Measurements from ENCODE around the gene DDX1.

DDX1 gene

DNA sequence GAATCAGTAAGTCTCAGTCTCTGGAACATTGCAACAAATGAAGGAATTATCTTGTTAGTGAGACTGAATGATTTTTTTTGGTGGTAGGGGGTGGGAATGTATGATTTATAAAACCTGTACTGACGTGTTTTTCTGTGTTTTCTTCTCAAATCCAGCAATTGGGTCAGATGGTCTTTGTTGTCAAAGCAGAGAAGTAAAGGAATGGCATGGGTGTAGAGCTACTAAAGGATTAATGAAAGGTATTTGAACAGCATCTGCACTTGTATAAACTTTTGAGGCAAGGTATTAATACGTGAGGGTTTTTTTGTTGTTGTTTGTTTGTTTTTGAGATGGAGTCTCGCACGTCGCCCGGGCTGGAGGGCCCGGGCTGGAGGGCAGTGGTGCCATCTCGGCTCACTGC lies 10.7 kb downstream of the DDX1 start:
- Histone ChIP-seq H3K9me3 (ENCODE audit: insufficient read depth, low read length) (no peaks in the 10 kb centered on the region), H3K4me2 (ENCODE audit: low read depth, low read length, poor library complexity, severe bottlenecking) (no peak overlapping the region), H3K9me2 (replicated peaks; ENCODE audit: insufficient read depth, low read length) (no peaks in the 10 kb centered on the region), H2AFZ (ENCODE audit: low read depth, low read length, severe bottlenecking) (no peak overlapping the region), H3K9ac (ENCODE audit: low read length) (no peak overlapping the region), H3K36me3 (ENCODE audit: low read length) (peaks cover 74% of the 10 kb centered on the region), H3F3A (ENCODE audit: insufficient read depth) (0 out of 2 replicates have a peak, but pooled peaks cover 8% of the 10 kb centered on the region), H3K79me2 (ENCODE audit: insufficient read depth, low read length) (no peaks in the 10 kb centered on the region), H3K27ac (ENCODE audit: low read depth, low read length) (no peak overlapping the region), H3K27me3 (ENCODE audit: low read length) (no peaks in the 10 kb centered on the region), H3K4me3 (ENCODE audit: insufficient read depth, low read length, poor library complexity, severe bottlenecking) (no peak overlapping the region), H4K20me1 (ENCODE audit: low read depth, low read length) (no peaks in the 10 kb centered on the region)
- TF ChIP-seq, protein P1, sequence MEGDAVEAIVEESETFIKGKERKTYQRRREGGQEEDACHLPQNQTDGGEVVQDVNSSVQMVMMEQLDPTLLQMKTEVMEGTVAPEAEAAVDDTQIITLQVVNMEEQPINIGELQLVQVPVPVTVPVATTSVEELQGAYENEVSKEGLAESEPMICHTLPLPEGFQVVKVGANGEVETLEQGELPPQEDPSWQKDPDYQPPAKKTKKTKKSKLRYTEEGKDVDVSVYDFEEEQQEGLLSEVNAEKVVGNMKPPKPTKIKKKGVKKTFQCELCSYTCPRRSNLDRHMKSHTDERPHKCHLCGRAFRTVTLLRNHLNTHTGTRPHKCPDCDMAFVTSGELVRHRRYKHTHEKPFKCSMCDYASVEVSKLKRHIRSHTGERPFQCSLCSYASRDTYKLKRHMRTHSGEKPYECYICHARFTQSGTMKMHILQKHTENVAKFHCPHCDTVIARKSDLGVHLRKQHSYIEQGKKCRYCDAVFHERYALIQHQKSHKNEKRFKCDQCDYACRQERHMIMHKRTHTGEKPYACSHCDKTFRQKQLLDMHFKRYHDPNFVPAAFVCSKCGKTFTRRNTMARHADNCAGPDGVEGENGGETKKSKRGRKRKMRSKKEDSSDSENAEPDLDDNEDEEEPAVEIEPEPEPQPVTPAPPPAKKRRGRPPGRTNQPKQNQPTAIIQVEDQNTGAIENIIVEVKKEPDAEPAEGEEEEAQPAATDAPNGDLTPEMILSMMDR (IDR thresholded peaks at IDR 0.05; ENCODE audit: insufficient read depth, low read length, poor library complexity, severe bottlenecking), result no peak
- TF ChIP-seq EZH2phosphoT487 (conservative IDR thresholded peaks at IDR 0.05; ENCODE audit: low read length), result no peak

DNA sequence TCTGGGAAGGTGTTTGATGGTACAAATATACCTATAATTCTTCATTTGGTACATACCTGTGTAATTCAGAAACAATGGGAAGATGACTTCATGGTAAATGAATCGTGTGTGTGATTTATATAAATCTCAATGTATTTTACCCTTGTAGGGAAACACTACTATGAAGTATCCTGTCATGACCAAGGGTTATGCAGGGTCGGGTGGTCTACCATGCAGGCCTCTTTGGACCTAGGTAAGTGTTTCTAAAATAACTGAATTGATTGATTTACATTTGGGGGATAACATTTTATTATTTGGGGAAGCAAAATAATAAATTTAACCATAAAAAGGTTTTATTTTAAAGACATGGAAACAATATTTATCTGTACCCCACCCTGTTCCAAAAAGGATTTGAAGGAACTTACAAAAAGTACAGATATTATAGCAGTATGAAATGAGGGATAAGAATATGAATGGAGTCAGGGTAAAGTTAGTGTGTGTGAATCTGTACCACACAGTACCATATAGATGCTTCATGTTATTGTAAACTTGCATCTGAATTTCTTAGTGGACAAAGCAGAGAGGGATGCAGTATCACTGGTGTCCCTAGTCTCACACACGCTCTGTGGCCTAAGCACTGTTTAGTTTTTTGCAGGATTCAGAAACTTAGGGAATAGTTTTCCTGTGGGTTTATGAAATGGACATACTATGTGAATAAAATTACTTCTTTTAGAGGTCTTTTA lies 11.5 kb downstream of the DDX1 start:
- no peak overlapping the region for H3K9ac ChIP-seq (ENCODE audit: low read length)
- no peak overlapping the region for H2AFZ ChIP-seq (ENCODE audit: low read depth, low read length, severe bottlenecking)
- H3K36me3 ChIP-seq (ENCODE audit: low read length), result peaks cover 74% of the 10 kb centered on the region
- H3K9me3 ChIP-seq (ENCODE audit: insufficient read depth, low read length), result no peaks in the 10 kb centered on the region
- no peak overlapping the region for H3K4me2 ChIP-seq (ENCODE audit: low read depth, low read length, poor library complexity, severe bottlenecking)
- no peak overlapping the region for H3K27ac ChIP-seq (ENCODE audit: low read depth, low read length)
- H4K20me1 ChIP-seq (ENCODE audit: low read depth, low read length), result no peaks in the 10 kb centered on the region
- H3K4me3 ChIP-seq (ENCODE audit: insufficient read depth, low read length, poor library complexity, severe bottlenecking), result no peak overlapping the region
- H3K9me2 ChIP-seq (replicated peaks; ENCODE audit: insufficient read depth, low read length), result no peaks in the 10 kb centered on the region
- H3F3A ChIP-seq (ENCODE audit: insufficient read depth), result 0 out of 2 replicates have a peak, but pooled peaks cover 4% of the 10 kb centered on the region
- H3K27me3 ChIP-seq (ENCODE audit: low read length), result no peaks in the 10 kb centered on the region
- H3K79me2 ChIP-seq (ENCODE audit: insufficient read depth, low read length), result no peaks in the 10 kb centered on the region
- TF ChIP-seq EZH2phosphoT487 (conservative IDR thresholded peaks at IDR 0.05; ENCODE audit: low read length), result no peak
- TF ChIP-seq, protein P1 (IDR thresholded peaks at IDR 0.05; ENCODE audit: insufficient read depth, low read length, poor library complexity, severe bottlenecking), result no peak

DNA sequence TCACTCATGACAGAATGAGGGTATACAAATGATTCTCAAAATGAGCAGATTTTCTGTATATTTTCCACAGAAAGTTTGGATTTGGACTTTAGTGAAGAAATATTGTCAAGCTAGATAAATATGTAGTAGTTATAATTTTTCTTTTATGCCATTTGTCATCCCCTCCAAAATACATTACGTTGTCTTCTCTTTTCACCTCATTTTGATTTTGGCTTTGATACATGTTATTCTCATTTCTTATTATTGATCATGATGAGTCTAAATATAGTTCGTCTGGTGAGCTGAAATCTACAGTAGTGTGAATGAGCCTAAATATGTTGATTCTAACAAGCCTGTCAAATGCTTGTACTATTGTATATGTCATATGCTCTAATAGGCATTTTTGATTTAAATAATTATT lies 12.3 kb downstream of the DDX1 start:
- no peaks in the 10 kb centered on the region for H3K9me2 ChIP-seq (replicated peaks; ENCODE audit: insufficient read depth, low read length)
- TF ChIP-seq EZH2phosphoT487 (conservative IDR thresholded peaks at IDR 0.05; ENCODE audit: low read length), result no peak
- TF ChIP-seq, protein P1 (IDR thresholded peaks at IDR 0.05; ENCODE audit: insufficient read depth, low read length, poor library complexity, severe bottlenecking), result no peak
- no peak overlapping the region for H3K27ac ChIP-seq (ENCODE audit: low read depth, low read length)
- no peaks in the 10 kb centered on the region for H3K9me3 ChIP-seq (ENCODE audit: insufficient read depth, low read length)
- no peak overlapping the region for H3K4me3 ChIP-seq (ENCODE audit: insufficient read depth, low read length, poor library complexity, severe bottlenecking)
- H3K4me2 ChIP-seq (ENCODE audit: low read depth, low read length, poor library complexity, severe bottlenecking), result no peak overlapping the region
- H3K27me3 ChIP-seq (ENCODE audit: low read length), result no peaks in the 10 kb centered on the region
- H3K36me3 ChIP-seq (ENCODE audit: low read length), result peaks cover 67% of the 10 kb centered on the region
- H3K79me2 ChIP-seq (ENCODE audit: insufficient read depth, low read length), result no peaks in the 10 kb centered on the region
- no peaks in the 10 kb centered on the region for H4K20me1 ChIP-seq (ENCODE audit: low read depth, low read length)
- H3K9ac ChIP-seq (ENCODE audit: low read length), result no peak overlapping the region
- H2AFZ ChIP-seq (ENCODE audit: low read depth, low read length, severe bottlenecking), result no peak overlapping the region
- no peaks in the 10 kb centered on the region for H3F3A ChIP-seq (ENCODE audit: insufficient read depth)
